Measurements from ENCODE around the gene NPAS2. TPM values are rescaled to one million over a fixed set of nuclear protein-coding genes. Genes with fewer than 3 reads are reported as not detected.

NPAS2 gene
- total and polyA plus RNA-seq, 7 donors, result 8.5 to 56.2 (median 17.3) TPM

- DNase-seq (no peak), ATAC-seq (no peak)
- no peak for TF ChIP-seq CTCF (IDR thresholded peaks at IDR 0.05)
- H3K27ac ChIP-seq, result no peak overlapping the region
- 75 to 93% (median 81%) methylated on average over 6 of the region's 6 CpGs for WGBS, 3 donors
- peaks cover 7% of the 10 kb centered on the region for H3K4me1 ChIP-seq
- H3K27me3 ChIP-seq (ENCODE audit: insufficient read depth in 3 of 3, low read length in 2 of 3), result no peaks in the 10 kb centered on the region
- no peaks in the 10 kb centered on the region for H3K9me3 ChIP-seq
- peaks cover 0 to 7% of the 10 kb centered on the region in 2 donors for H3K36me3 ChIP-seq (ENCODE audit: insufficient read depth in 1 of 2, low read depth in 1 of 2)
- no peak overlapping the region for H3K4me3 ChIP-seq
- intact Hi-C loops (cut with DNase I), result loop anchor here in 1 of 2 donors (10.0 kb wide), 1 partner anchor 139 kb away; no protein-coding TSS in a partner anchor
Observed at GRCh38 chr2:100954044-100954420, 134.1 kb downstream of the NPAS2 start.

- peak in 2 of 4 donors; percentile 24 to 43 for ATAC-seq
- DNase-seq, result no peak
- Histone ChIP-seq H3K9me3 (no peaks in the 10 kb centered on the region), H3K36me3 (ENCODE audit: insufficient read depth in 1 of 2, low read depth in 1 of 2) (no peaks in the 10 kb centered on the region), H3K4me3 (no peak overlapping the region), H3K27ac (no peak overlapping the region), H3K4me1 (peaks cover 10% of the 10 kb centered on the region), H3K27me3 (ENCODE audit: insufficient read depth in 3 of 3, low read length in 2 of 3) (no peaks in the 10 kb centered on the region)
- intact Hi-C loops (cut with DNase I), result loop anchor here (5.0 to 10.0 kb wide), 2 partner anchors 133 to 140 kb away; partner anchors contain the start of gene NPAS2 (in 1 of the 2)
- no peak for TF ChIP-seq CTCF (IDR thresholded peaks at IDR 0.05)
- 43 to 78% (median 62%) methylated on average over 4 of the region's 4 CpGs for WGBS, 3 donors
Observed at GRCh38 chr2:100955226-100955625, 135.3 kb downstream of the NPAS2 start.

GRCh38 chr2:100956081-100956480 lies 136.1 kb downstream of the NPAS2 start:
- intact Hi-C loops (cut with DNase I), result loop anchor here (5.0 to 10.0 kb wide), 2 partner anchors 134 to 141 kb away; partner anchors contain the start of gene NPAS2 (in 1 of the 2)
- no peaks in the 10 kb centered on the region for H3K27me3 ChIP-seq (ENCODE audit: insufficient read depth in 3 of 3, low read length in 2 of 3)
- no peak overlapping the region for H3K27ac ChIP-seq
- H3K4me1 ChIP-seq, result peaks cover 10% of the 10 kb centered on the region
- WGBS, 3 donors, result 96 to 100% (median 97%) methylated on average over 5 of the region's 5 CpGs
- ATAC-seq (no peak), DNase-seq (no peak)
- no peak overlapping the region for H3K4me3 ChIP-seq
- H3K36me3 ChIP-seq (ENCODE audit: insufficient read depth in 1 of 2, low read depth in 1 of 2), result no peaks in the 10 kb centered on the region
- TF ChIP-seq CTCF (IDR thresholded peaks at IDR 0.05), result no peak
- no peaks in the 10 kb centered on the region for H3K9me3 ChIP-seq

- H3K27me3 ChIP-seq (ENCODE audit: insufficient read depth in 3 of 3, low read length in 2 of 3), result no peaks in the 10 kb centered on the region
- TF ChIP-seq CTCF (IDR thresholded peaks at IDR 0.05), result no peak
- H3K27ac ChIP-seq, result peak overlapping the region; percentile 34
- intact Hi-C loops (cut with DNase I), result loop anchor here (5.0 to 10.0 kb wide), 2 partner anchors 136 to 143 kb away; partner anchors contain the start of gene NPAS2 (in 1 of the 2)
- 22 to 41% (median 29%) methylated on average over 16 of the region's 16 CpGs for WGBS, 3 donors
- ATAC-seq (peak; percentile 91 to 96 (median 93)), DNase-seq (peak in 1 of 2 donors; percentile 31)
- H3K36me3 ChIP-seq (ENCODE audit: insufficient read depth in 1 of 2, low read depth in 1 of 2), result no peaks in the 10 kb centered on the region
- peaks cover 10% of the 10 kb centered on the region for H3K4me1 ChIP-seq
- no peaks in the 10 kb centered on the region for H3K9me3 ChIP-seq
- H3K4me3 ChIP-seq, result peak overlapping the region; percentile 42
Observed at GRCh38 chr2:100957996-100958653, 138.2 kb downstream of the NPAS2 start.
